ENCODE results near the gene CGB8.

DNA sequence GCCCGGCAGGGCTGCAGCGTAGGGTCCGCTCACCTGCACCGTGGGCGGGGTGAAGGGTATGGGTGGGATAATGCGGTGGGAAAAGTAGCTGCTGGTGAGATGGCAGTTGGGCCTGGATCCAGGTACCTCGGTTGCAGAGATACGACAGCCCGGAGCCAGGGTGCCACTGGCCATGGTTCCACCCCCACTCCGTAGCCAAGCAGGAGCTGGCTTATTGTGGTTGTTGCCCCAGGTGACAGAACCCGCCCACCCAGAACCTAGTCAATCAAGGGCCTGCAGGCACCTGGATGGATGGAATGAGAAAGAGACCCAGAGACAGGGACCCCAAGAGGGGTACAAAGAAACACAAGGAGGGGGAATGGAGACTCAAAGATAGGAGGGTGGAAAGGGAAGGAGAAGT, 28.6 kb downstream of the CGB8 start:
- TF ChIP-seq, protein P1, sequence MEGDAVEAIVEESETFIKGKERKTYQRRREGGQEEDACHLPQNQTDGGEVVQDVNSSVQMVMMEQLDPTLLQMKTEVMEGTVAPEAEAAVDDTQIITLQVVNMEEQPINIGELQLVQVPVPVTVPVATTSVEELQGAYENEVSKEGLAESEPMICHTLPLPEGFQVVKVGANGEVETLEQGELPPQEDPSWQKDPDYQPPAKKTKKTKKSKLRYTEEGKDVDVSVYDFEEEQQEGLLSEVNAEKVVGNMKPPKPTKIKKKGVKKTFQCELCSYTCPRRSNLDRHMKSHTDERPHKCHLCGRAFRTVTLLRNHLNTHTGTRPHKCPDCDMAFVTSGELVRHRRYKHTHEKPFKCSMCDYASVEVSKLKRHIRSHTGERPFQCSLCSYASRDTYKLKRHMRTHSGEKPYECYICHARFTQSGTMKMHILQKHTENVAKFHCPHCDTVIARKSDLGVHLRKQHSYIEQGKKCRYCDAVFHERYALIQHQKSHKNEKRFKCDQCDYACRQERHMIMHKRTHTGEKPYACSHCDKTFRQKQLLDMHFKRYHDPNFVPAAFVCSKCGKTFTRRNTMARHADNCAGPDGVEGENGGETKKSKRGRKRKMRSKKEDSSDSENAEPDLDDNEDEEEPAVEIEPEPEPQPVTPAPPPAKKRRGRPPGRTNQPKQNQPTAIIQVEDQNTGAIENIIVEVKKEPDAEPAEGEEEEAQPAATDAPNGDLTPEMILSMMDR (IDR thresholded peaks at IDR 0.05) = no peak
- no peak for TF ChIP-seq POLR2A (IDR thresholded peaks at IDR 0.05)
